ENCODE data around the gene KSR1.

DNA sequence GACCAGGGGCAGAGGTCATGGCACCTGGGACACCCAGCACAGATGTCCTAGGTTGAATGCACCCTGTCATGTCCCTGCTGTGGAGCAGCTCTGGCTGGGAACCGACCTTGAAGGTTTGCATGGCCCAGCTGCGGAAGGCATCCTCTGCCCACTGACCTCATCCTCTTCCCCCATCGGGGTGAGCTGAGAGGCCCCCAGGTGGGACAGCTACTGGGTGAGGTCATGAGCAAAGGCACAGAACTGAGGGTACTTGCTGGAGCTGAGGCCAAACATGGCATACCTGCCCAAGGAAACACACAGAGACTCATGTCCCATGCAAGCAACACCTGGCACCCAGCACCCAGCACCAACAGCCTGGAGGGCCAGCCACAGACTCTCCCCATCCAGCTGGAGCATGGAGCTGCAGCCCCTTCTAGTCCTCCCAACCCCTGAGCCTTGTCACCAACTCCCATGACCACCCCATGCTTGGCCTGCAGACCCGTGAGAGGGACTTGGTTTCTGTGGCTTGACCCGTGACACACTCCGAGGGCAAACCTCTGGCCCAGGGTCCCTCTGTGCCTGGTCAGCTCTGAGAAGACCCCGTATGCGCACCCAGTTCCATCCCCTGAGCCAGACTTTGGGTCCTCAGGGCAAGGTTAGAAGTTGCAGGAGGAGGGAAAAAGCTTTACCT lies 207.8 kb downstream of the KSR1 start:
- no peak for TF ChIP-seq POLR2AphosphoS5 (IDR thresholded peaks at IDR 0.05)
- no peak for TF ChIP-seq POLR2A (IDR thresholded peaks at IDR 0.05)
- TF ChIP-seq, protein P1, sequence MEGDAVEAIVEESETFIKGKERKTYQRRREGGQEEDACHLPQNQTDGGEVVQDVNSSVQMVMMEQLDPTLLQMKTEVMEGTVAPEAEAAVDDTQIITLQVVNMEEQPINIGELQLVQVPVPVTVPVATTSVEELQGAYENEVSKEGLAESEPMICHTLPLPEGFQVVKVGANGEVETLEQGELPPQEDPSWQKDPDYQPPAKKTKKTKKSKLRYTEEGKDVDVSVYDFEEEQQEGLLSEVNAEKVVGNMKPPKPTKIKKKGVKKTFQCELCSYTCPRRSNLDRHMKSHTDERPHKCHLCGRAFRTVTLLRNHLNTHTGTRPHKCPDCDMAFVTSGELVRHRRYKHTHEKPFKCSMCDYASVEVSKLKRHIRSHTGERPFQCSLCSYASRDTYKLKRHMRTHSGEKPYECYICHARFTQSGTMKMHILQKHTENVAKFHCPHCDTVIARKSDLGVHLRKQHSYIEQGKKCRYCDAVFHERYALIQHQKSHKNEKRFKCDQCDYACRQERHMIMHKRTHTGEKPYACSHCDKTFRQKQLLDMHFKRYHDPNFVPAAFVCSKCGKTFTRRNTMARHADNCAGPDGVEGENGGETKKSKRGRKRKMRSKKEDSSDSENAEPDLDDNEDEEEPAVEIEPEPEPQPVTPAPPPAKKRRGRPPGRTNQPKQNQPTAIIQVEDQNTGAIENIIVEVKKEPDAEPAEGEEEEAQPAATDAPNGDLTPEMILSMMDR (IDR thresholded peaks at IDR 0.05) = no peak

Measured in breast epithelium (tissue), 3 donors.